ENCODE results near the gene LDHAL6A. TPM values are rescaled to one million over a fixed set of nuclear protein-coding genes. Genes with fewer than 3 reads are reported as not detected.
A peak's percentile ranks its signal among the peaks of the same experiment; 100 is the strongest.

The LDHAL6A gene
- polyA plus RNA-seq, 2 of the 4 experiments (the other 2 are of a cell fraction): not detected

GRCh38 chr11:18523084-18523483 lies 67.4 kb downstream of the LDHAL6A start:
- peaks cover 18% of the 10 kb centered on the region; the same call in 2 of the 3 replicates for H3K4me1 ChIP-seq
- CTCF ChIA-PET: interaction anchor here (0.7 to 1.2 kb wide), 2 partner anchors 17 to 19 kb away, joined by 3 to 4 read pairs; no protein-coding TSS in a partner anchor
- ATAC-seq (no peak), DNase-seq (ENCODE audit: low read depth in 1 of 2, low spot score in 1 of 2) (no peak), FAIRE-seq (no peak)
- H3K27ac ChIP-seq: no peak overlapping the region
- H3K4me3 ChIP-seq: no peak overlapping the region
- WGBS (ENCODE audit: missing lambda C conversion rate): 74% methylated on average over 3 of the region's 3 CpGs
- POLR2A ChIA-PET: no interaction called here
- H3K4me2 ChIP-seq: no peak overlapping the region
- TF ChIP-seq JUNB (IDR thresholded peaks at IDR 0.05) (no peak), FOSL2 (IDR thresholded peaks at IDR 0.05) (no peak), FOSL2 (CRISPR knock-in tag; IDR thresholded peaks at IDR 0.05) (peak; percentile 63), MAZ (IDR thresholded peaks at IDR 0.05; ENCODE audit: borderline replicate concordance, low read depth, low read length) (no peak), HOXA7 (CRISPR knock-in tag; IDR thresholded peaks at IDR 0.05) (no peak)
- TF ChIP-seq, protein P1, sequence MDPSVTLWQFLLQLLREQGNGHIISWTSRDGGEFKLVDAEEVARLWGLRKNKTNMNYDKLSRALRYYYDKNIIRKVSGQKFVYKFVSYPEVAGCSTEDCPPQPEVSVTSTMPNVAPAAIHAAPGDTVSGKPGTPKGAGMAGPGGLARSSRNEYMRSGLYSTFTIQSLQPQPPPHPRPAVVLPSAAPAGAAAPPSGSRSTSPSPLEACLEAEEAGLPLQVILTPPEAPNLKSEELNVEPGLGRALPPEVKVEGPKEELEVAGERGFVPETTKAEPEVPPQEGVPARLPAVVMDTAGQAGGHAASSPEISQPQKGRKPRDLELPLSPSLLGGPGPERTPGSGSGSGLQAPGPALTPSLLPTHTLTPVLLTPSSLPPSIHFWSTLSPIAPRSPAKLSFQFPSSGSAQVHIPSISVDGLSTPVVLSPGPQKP (IDR thresholded peaks at IDR 0.05; ENCODE audit: low read depth, low read length): no peak
- no peaks in the 10 kb centered on the region for H3K9me3 ChIP-seq

DNA sequence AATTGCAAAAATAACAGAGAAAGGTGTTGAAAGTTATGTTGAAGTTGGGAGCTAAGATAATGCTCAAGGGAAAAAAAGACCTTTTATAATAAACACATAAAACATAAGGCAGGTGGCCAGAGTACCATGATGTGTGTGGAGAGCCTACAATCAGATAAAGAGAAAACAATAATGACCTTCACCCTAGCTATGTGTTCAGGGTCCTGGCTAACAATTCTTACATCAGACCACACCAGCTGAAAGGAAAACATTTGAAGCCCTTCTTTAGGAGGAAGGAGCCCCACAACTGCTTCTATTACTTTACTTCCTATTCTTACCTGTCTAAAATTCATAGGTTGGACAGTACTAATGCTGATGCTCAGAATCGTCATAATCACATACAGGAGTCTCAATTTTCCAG lies 68.6 kb downstream of the LDHAL6A start:
- no peak for ATAC-seq
- Histone ChIP-seq H3K27ac (no peak overlapping the region), H3K4me3 (no peak overlapping the region), H3K4me2 (no peak overlapping the region), H3K9me3 (no peaks in the 10 kb centered on the region), H3K4me1 (peaks cover 24% of the 10 kb centered on the region; the same call in 2 of the 3 replicates)
- FAIRE-seq: no peak
- DNase-seq (ENCODE audit: low read depth in 1 of 2, low spot score in 1 of 2): no peak
- TF ChIP-seq EP300 (IDR thresholded peaks at IDR 0.05) (no peak), KDM5A (IDR thresholded peaks at IDR 0.05) (no peak), NR3C1 (IDR thresholded peaks at IDR 0.05) (no peak), CHD4 (IDR thresholded peaks at IDR 0.05; ENCODE audit: borderline replicate concordance) (no peak), CBX2 (IDR thresholded peaks at IDR 0.05; ENCODE audit: borderline replicate concordance, low read depth) (no peak), NPAS2 (CRISPR knock-in tag; IDR thresholded peaks at IDR 0.05; ENCODE audit: borderline replicate concordance) (no peak), NFE2L2 (conservative IDR thresholded peaks at IDR 0.05; ENCODE audit: low read length) (no peak), ESRRA (IDR thresholded peaks at IDR 0.05; ENCODE audit: borderline replicate concordance, low read length) (no peak), MAX (IDR thresholded peaks at IDR 0.05) (no peak), RARB (CRISPR knock-in tag; IDR thresholded peaks at IDR 0.05) (no peak), TFCP2L1 (CRISPR knock-in tag; IDR thresholded peaks at IDR 0.05) (no peak)
- WGBS (ENCODE audit: missing lambda C conversion rate): 96% methylated on average over 1 of the region's 1 CpG
- ChIA-PET POLR2A (no interaction called here), CTCF (interaction anchor here (0.7 to 1.1 kb wide), 2 partner anchors 16 to 40 kb away, joined by 3 read pairs; no protein-coding TSS in a partner anchor)

GRCh38 chr11:18526130-18526520 lies 70.5 kb downstream of the LDHAL6A start:
- ATAC-seq: peak in 1 of 2 experiments; percentile 33; a peak in 3 of 6 replicates
- no peak for TF ChIP-seq USF2 (IDR thresholded peaks at IDR 0.05)
- TF ChIP-seq ZNF302 (CRISPR knock-in tag; IDR thresholded peaks at IDR 0.05): no peak
- no peak for TF ChIP-seq RARB (CRISPR knock-in tag; IDR thresholded peaks at IDR 0.05)
- 0 out of 2 replicates have a peak, but pooled peaks have one; percentile 20 for TF ChIP-seq FOSB (CRISPR knock-in tag; IDR thresholded peaks at IDR 0.05)
- TF ChIP-seq BHLHE40 (IDR thresholded peaks at IDR 0.05; ENCODE audit: low read depth, low read length): no peak
- TF ChIP-seq CHD4 (IDR thresholded peaks at IDR 0.05; ENCODE audit: borderline replicate concordance): no peak
- TF ChIP-seq HOXA7 (CRISPR knock-in tag; IDR thresholded peaks at IDR 0.05): 0 out of 2 replicates have a peak, but pooled peaks have one; percentile 53
- TF ChIP-seq EHMT2 (IDR thresholded peaks at IDR 0.05; ENCODE audit: low read depth): no peak
- POLR2A ChIA-PET: interaction anchor here (0.6 to 1.9 kb wide), 18 partner anchors 8 to 422 kb away, joined by 3 to 14 read pairs (median 4); partner anchors contain the start of genes GTF2H1, LDHA, SPTY2D1 and UEVLD

More at GRCh38 chr11:18526130-18526520, 70.5 kb downstream of the LDHAL6A start:
- peak overlapping the region; percentile 88 for H3K4me2 ChIP-seq
- H3K27ac ChIP-seq: peak overlapping the region; percentile 92 to 96
- H3K9me3 ChIP-seq: no peaks in the 10 kb centered on the region
- CTCF ChIA-PET: interaction anchor here (1.1 to 2.1 kb wide), 4 partner anchors 11 to 411 kb away, joined by 3 to 7 read pairs (median 6); no protein-coding TSS in a partner anchor
- peak overlapping the region; percentile 81 for H3K4me3 ChIP-seq
- under 1% methylated on average over 8 of the region's 8 CpGs for WGBS (ENCODE audit: missing lambda C conversion rate)
- FAIRE-seq (no peak), DNase-seq (ENCODE audit: low read depth in 1 of 2, low spot score in 1 of 2) (no peak)
- peaks cover 40% of the 10 kb centered on the region for H3K4me1 ChIP-seq

All from A549 (cell line).